Liver (tissue), 3 donors: Measurements from ENCODE around the gene JAG1.

ENCODE experiments used
- GABPA ChIP-seq, 2 donors: IDR thresholded peaks in 1 of 2; conservative IDR thresholded peaks in 1 of 2; 2 replicates each; pipeline ENCODE4 v1.6.1; 2016; ENCODE audit warnings: antibody characterized with exemption in 2 of 2, mild to moderate bottlenecking in 1 of 2, moderate library complexity in 1 of 2
- JUND ChIP-seq, 2 donors: IDR thresholded peaks; 2 replicates each; pipeline ENCODE4 v1.6.1; 2016; ENCODE audit warnings: antibody characterized with exemption in 2 of 2
- RAD21 ChIP-seq, 2 donors: IDR thresholded peaks; 2 replicates each; pipeline ENCODE4 v1.6.1; 2016; ENCODE audit warnings: antibody characterized with exemption in 2 of 2, mild to moderate bottlenecking in 2 of 2
- SP1 ChIP-seq: IDR thresholded peaks from 2 replicates; pipeline ENCODE4 v1.6.1; 2018; ENCODE audit warnings: antibody characterized with exemption, mild to moderate bottlenecking
- TAF1 ChIP-seq: conservative IDR thresholded peaks from 2 replicates; pipeline ENCODE4 v1.6.1; 2016; ENCODE audit warnings: antibody characterized with exemption, mild to moderate bottlenecking
- YY1 ChIP-seq: IDR thresholded peaks from 2 replicates; pipeline ENCODE4 v1.6.1; 2016; ENCODE audit warnings: antibody characterized with exemption, mild to moderate bottlenecking
- TF ChIP-seq, protein P1 (sequence below): fragments of 150-350 bp; IDR thresholded peaks from 2 replicates; pipeline ENCODE4 v1.5.1; 2017; ENCODE audit warnings: improper control_type of control experiment, low read depth, low read length; ENCODE audit not compliant: missing input control
- TF ChIP-seq, protein P2 (sequence below): IDR thresholded peaks from 2 replicates; pipeline ENCODE4 v1.6.1; 2016; ENCODE audit warnings: antibody characterized with exemption, mild to moderate bottlenecking
- TF ChIP-seq, protein P3 (sequence below): IDR thresholded peaks from 2 replicates; pipeline ENCODE4 v1.6.1; 2016; ENCODE audit warnings: antibody characterized with exemption
- TF ChIP-seq, protein P4 (sequence below): IDR thresholded peaks from 2 replicates; pipeline ENCODE4 v1.6.1; 2016; ENCODE audit warnings: antibody characterized with exemption
- TF ChIP-seq, protein P5 (sequence below): IDR thresholded peaks from 2 replicates; pipeline ENCODE4 v1.6.1; 2016; ENCODE audit warnings: antibody characterized with exemption
- donor health status: healthy.
- donor health status: healthy.

DNA sequence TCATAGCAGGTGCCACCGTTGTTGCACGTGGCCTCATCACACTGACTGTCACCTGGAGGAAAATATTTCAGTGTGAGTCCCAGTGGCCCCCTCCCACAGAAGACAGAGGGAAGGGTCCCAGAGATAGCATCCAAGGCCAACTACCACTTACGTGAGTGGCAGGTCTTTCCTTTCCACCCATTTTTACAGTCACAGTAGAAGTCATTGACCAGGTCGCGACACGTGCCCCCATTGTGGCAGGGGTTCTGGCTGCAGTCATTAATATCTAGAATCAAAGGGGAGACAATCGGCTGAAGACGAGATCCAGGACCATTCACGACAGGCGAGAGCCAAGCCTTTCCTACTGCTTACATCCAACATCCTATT is 28.6 kb downstream of the JAG1 start:
- TF ChIP-seq TAF1 (no peak), GABPA (IDR thresholded peaks at IDR 0.05 in 1 of 2, conservative IDR thresholded peaks at IDR 0.05 in 1 of 2) (no peak), SP1 (no peak), JUND (IDR thresholded peaks at IDR 0.05) (no peak), RAD21 (IDR thresholded peaks at IDR 0.05) (no peak), YY1 (no peak)
- TF ChIP-seq, protein P1, sequence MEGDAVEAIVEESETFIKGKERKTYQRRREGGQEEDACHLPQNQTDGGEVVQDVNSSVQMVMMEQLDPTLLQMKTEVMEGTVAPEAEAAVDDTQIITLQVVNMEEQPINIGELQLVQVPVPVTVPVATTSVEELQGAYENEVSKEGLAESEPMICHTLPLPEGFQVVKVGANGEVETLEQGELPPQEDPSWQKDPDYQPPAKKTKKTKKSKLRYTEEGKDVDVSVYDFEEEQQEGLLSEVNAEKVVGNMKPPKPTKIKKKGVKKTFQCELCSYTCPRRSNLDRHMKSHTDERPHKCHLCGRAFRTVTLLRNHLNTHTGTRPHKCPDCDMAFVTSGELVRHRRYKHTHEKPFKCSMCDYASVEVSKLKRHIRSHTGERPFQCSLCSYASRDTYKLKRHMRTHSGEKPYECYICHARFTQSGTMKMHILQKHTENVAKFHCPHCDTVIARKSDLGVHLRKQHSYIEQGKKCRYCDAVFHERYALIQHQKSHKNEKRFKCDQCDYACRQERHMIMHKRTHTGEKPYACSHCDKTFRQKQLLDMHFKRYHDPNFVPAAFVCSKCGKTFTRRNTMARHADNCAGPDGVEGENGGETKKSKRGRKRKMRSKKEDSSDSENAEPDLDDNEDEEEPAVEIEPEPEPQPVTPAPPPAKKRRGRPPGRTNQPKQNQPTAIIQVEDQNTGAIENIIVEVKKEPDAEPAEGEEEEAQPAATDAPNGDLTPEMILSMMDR, result no peak
- TF ChIP-seq, protein P2, sequence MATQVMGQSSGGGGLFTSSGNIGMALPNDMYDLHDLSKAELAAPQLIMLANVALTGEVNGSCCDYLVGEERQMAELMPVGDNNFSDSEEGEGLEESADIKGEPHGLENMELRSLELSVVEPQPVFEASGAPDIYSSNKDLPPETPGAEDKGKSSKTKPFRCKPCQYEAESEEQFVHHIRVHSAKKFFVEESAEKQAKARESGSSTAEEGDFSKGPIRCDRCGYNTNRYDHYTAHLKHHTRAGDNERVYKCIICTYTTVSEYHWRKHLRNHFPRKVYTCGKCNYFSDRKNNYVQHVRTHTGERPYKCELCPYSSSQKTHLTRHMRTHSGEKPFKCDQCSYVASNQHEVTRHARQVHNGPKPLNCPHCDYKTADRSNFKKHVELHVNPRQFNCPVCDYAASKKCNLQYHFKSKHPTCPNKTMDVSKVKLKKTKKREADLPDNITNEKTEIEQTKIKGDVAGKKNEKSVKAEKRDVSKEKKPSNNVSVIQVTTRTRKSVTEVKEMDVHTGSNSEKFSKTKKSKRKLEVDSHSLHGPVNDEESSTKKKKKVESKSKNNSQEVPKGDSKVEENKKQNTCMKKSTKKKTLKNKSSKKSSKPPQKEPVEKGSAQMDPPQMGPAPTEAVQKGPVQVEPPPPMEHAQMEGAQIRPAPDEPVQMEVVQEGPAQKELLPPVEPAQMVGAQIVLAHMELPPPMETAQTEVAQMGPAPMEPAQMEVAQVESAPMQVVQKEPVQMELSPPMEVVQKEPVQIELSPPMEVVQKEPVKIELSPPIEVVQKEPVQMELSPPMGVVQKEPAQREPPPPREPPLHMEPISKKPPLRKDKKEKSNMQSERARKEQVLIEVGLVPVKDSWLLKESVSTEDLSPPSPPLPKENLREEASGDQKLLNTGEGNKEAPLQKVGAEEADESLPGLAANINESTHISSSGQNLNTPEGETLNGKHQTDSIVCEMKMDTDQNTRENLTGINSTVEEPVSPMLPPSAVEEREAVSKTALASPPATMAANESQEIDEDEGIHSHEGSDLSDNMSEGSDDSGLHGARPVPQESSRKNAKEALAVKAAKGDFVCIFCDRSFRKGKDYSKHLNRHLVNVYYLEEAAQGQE, result no peak
- TF ChIP-seq, protein P3, sequence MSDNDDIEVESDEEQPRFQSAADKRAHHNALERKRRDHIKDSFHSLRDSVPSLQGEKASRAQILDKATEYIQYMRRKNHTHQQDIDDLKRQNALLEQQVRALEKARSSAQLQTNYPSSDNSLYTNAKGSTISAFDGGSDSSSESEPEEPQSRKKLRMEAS, result no peak
- TF ChIP-seq, protein P4, sequence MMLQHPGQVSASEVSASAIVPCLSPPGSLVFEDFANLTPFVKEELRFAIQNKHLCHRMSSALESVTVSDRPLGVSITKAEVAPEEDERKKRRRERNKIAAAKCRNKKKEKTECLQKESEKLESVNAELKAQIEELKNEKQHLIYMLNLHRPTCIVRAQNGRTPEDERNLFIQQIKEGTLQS, result no peak
- TF ChIP-seq, protein P5, sequence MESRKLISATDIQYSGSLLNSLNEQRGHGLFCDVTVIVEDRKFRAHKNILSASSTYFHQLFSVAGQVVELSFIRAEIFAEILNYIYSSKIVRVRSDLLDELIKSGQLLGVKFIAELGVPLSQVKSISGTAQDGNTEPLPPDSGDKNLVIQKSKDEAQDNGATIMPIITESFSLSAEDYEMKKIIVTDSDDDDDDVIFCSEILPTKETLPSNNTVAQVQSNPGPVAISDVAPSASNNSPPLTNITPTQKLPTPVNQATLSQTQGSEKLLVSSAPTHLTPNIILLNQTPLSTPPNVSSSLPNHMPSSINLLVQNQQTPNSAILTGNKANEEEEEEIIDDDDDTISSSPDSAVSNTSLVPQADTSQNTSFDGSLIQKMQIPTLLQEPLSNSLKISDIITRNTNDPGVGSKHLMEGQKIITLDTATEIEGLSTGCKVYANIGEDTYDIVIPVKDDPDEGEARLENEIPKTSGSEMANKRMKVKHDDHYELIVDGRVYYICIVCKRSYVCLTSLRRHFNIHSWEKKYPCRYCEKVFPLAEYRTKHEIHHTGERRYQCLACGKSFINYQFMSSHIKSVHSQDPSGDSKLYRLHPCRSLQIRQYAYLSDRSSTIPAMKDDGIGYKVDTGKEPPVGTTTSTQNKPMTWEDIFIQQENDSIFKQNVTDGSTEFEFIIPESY, result no peak
